ACC112 (cell line): Measurements from ENCODE around the gene LBX1.
A peak's percentile ranks its signal among the peaks of the same experiment; 100 is the strongest.

Source experiments
- H2AFZ ChIP-seq: fragments of 200-600 bp; sonication (generic); one replicate; pipeline ENCODE4 v1.6.0; 2017; ENCODE audit warnings: antibody characterized with exemption, low read length; ENCODE audit not compliant: unreplicated experiment
- H3K27ac ChIP-seq: fragments of 200-600 bp; sonication (generic); 2 replicates; pipeline ENCODE4 v1.5.1; 2014; ENCODE audit warnings: low read depth, mild to moderate bottlenecking, antibody characterized with exemption, low read length, moderate library complexity
- H3K27me3 ChIP-seq: fragments of 200-600 bp; sonication (generic); 2 replicates; pipeline ENCODE4 v1.6.1; 2014; ENCODE audit warnings: mild to moderate bottlenecking, antibody characterized with exemption, low read length, moderate library complexity, mixed read lengths; ENCODE audit not compliant: insufficient read depth
- H3K36me3 ChIP-seq: fragments of 200-600 bp; sonication (generic); 2 replicates; pipeline ENCODE4 v1.6.1; 2016; ENCODE audit warnings: mild to moderate bottlenecking, antibody characterized with exemption, low read length, moderate library complexity, mixed read lengths; ENCODE audit not compliant: insufficient read depth
- H3K4me1 ChIP-seq: fragments of 200-600 bp; sonication (generic); one replicate; pipeline ENCODE4 v1.6.1; 2016; ENCODE audit warnings: low read length, mixed read lengths; ENCODE audit not compliant: insufficient read depth, unreplicated experiment, control insufficient read depth
- H3K4me3 ChIP-seq: fragments of 200-600 bp; sonication (generic); 2 replicates; pipeline ENCODE4 v1.5.1; 2014; ENCODE audit warnings: mild to moderate bottlenecking, low read depth, low read length
- H3K79me2 ChIP-seq: fragments of 200-600 bp; sonication (generic); one replicate; pipeline ENCODE4 v1.6.0; 2016; ENCODE audit warnings: low read length; ENCODE audit not compliant: control insufficient read depth, unreplicated experiment, insufficient read depth

Gene LBX1

GRCh38 chr10:101224910-101225823 lies 4.1 kb downstream of the LBX1 start:
- H2AFZ ChIP-seq = no peak overlapping the region
- H3K4me1 ChIP-seq = peaks cover 5% of the 10 kb centered on the region
- no peaks in the 10 kb centered on the region for H3K79me2 ChIP-seq
- peaks cover 100% of the 10 kb centered on the region for H3K27me3 ChIP-seq
- H3K36me3 ChIP-seq = no peaks in the 10 kb centered on the region
- no peak overlapping the region for H3K27ac ChIP-seq
- H3K4me3 ChIP-seq = peak overlapping the region; percentile 60

DNA sequence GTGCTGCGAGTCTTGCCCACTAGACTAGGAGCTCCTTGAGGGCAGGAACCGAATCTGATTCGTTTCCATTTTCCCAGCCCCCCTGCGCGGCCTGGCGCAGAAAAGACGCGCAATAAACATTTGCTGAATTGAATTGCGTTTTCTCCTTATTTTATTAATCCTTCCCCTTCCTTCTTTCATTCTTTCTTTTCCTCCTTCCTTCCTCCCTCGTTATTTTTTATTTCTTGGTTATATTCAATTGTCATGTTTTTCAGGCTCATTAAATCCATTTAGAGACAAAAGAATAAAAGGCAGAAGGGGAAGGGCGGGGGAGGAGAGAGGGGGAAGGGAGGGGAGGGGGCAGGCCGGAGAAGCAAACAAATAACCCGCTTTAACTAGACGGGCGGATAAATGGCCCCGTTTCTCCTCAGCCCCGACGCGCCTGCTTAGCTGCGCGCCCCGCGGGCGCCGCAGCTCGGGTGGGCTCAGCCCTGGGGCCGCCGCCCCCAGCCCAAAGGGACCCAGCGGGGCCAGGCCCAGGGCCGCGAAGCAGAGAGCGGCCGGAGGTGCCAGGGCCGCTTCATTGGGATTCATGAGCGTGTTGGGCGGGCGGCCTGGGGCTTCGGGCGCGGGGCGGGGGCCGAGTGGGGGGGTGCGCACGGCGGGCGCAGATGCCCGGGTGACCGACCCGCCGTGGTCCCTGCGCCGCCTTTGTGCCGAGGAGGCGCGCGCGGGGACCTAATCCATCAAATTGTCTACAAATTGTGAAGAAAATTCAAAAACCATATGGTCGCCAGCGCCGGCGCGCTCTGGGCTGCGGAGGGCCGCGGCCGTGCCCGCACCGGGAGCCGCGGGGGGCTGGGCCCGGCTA lies 5.0 kb downstream of the LBX1 start:
- H2AFZ ChIP-seq = no peak overlapping the region
- H3K36me3 ChIP-seq = no peaks in the 10 kb centered on the region
- no peaks in the 10 kb centered on the region for H3K79me2 ChIP-seq
- H3K4me1 ChIP-seq = peaks cover 2% of the 10 kb centered on the region
- H3K27me3 ChIP-seq = peaks cover 100% of the 10 kb centered on the region
- H3K4me3 ChIP-seq = peak overlapping the region; percentile 60; the same call in 1 of the 2 replicates
- H3K27ac ChIP-seq = no peak overlapping the region

DNA sequence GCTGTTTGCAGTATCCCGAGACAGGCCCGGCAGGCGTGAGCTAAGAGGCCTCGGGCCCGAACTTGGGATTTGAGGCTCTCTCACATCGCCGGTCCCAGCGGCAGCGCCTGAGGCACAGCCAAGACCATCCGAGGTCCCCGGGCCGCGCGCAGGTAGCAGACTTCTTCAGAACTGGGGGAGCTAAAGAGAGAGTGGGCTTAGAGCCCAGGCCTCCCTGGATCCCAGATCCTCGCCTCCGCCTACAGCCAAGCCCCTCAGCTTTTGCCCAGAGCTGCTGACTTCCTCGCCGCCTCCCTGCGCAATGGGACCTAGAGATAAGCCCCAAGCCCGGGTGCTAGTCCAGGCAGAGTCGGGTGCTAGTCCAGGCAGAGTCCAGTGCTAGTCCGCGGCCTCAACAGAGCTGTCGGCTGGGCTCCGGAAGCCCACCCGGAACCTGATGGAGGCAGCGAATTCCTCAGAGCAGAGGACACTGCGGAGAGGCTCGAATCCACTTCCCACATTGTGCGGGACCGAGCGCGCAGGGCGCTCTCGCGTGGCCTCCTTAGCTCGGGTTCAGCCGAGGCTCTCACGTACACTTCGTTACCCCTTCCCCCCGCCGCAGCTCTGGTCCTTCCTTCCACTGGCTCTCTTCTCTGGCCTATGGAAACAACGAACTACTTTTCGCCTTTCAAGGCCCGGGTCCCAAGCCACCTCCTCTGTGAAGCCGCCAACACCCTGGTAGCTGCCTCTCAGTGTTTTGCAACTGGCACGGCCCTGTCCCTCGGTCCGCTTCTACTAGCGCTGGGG lies 5.8 kb downstream of the LBX1 start:
- Histone ChIP-seq H3K79me2 (no peaks in the 10 kb centered on the region), H3K4me3 (peak overlapping the region; percentile 66), H3K4me1 (no peaks in the 10 kb centered on the region), H2AFZ (no peak overlapping the region), H3K27ac (no peak overlapping the region), H3K36me3 (no peaks in the 10 kb centered on the region), H3K27me3 (peaks cover 100% of the 10 kb centered on the region)

GRCh38 chr10:101222683-101223273 lies 6.5 kb downstream of the LBX1 start:
- no peaks in the 10 kb centered on the region for H3K36me3 ChIP-seq
- H3K79me2 ChIP-seq = no peaks in the 10 kb centered on the region
- H2AFZ ChIP-seq = no peak overlapping the region
- H3K27ac ChIP-seq = no peak overlapping the region
- H3K4me3 ChIP-seq = peak overlapping the region; percentile 66
- H3K27me3 ChIP-seq = peaks cover 100% of the 10 kb centered on the region
- no peaks in the 10 kb centered on the region for H3K4me1 ChIP-seq

DNA sequence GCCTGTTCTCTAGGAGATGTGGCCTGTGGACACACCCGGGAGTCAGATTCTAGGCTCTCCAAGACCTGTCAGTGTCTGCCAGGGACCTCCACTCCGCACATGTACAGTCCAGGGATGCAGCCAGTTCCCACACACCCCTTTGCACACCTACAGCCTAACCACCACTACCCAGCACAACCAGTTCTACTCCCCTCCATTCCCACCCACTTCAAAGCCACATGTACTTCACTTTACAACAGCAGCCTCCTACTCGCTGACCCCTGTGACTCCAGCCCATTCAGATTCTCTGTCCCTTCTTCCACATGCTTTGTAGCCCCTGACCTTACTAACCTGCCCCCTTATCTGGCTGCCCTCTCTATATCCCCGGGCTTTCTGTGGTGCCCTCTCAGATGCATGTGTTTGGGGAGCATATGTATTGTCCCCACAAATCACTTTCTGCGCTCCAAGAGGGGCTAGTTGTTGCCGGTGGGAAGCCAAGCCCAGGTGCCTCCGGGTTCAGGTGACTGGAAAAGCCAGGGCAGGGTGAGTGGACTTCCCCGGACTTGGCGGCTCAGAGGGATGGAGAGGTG lies 7.2 kb downstream of the LBX1 start:
- Histone ChIP-seq H3K27ac (no peak overlapping the region), H3K4me1 (no peaks in the 10 kb centered on the region), H3K36me3 (no peaks in the 10 kb centered on the region), H3K79me2 (no peaks in the 10 kb centered on the region), H3K4me3 (no peak overlapping the region), H3K27me3 (peaks cover 100% of the 10 kb centered on the region), H2AFZ (no peak overlapping the region)

DNA sequence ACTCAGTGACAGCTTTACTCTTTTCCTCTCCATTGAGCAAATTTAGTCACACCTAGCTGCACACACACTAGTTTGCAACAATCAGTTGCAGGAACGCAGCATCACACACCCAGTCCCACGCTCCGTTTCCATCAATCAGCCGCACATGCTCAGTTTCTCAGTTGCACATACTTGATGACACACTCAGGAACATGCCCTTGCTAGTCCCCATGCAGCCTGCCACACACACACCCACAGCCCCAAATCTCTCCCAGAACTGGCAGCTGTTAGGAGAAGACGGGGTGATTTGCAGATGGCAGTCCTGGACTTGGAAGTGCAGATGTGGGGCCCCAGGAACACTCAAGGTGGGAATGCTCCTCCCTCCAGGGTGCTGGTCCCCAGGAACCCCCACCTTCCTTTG lies 7.7 kb downstream of the LBX1 start:
- Histone ChIP-seq H3K36me3 (no peaks in the 10 kb centered on the region), H3K79me2 (no peaks in the 10 kb centered on the region), H3K4me3 (no peak overlapping the region), H2AFZ (no peak overlapping the region), H3K27ac (no peak overlapping the region), H3K27me3 (peaks cover 100% of the 10 kb centered on the region), H3K4me1 (no peaks in the 10 kb centered on the region)

DNA sequence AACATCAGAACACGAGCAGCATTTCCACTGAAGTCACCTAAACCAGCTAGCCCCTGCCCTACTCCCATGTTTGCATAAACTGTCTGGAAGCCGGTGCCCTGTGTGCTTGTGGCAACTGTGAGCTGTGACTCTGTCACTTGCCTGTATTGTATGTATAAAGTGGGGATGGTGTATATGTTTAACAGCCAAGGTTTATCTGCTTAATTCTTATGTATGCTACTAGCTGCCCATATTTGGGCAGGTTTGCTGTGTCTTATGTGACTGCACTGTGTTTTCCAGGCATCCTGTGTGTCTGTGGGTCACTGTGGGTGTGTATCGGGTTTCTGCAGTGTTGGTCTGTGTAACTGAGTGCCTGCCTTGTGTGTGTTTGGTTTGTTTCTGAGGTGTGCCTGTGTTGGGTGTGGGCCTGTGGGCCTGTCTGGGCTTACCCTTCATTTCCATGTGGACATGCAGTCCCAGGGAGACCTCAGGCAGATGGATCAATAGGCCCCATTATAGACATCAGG lies 9.3 kb downstream of the LBX1 start:
- no peak overlapping the region for H3K4me3 ChIP-seq
- no peaks in the 10 kb centered on the region for H3K4me1 ChIP-seq
- H3K36me3 ChIP-seq = no peaks in the 10 kb centered on the region
- H3K27ac ChIP-seq = no peak overlapping the region
- H3K27me3 ChIP-seq = peaks cover 100% of the 10 kb centered on the region
- H2AFZ ChIP-seq = no peak overlapping the region
- no peaks in the 10 kb centered on the region for H3K79me2 ChIP-seq

DNA sequence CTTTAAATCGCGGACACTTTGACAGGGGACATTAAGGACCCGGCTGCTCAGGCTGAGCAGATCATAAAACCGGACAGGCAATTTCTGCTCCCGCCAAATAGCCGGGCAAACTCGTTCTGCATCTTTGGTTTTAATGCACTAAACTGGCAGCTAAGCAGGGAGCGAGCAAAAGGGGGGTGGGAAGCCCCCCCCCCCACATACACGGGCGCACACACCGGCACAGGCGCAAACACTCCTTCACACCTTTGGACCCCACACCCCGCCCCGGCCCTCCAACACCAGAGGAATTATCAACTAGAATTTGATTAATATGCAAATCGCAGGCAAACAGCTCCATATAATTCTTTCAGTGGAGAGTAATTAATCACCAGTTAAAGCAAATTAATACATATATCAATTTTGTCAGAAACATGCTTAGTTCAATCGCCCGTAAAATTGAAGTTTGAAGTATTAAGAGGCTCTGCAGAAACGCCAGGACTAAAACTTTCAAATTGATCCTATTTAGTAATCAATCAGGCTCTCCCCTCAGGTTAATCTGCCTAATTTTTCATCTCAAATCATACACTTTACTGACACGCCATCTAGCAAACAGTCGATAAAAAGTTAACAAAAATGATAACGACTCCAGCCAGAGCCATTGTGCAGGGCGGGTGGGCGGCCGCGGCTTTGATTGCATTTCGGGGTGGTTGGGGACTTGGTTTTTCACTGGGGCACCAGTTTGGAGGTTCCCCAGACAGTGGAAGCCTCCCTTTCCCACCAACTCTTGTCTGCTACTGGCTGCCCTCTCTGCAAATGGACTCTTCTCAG lies 9.9 kb downstream of the LBX1 start:
- H2AFZ ChIP-seq = no peak overlapping the region
- no peaks in the 10 kb centered on the region for H3K79me2 ChIP-seq
- H3K36me3 ChIP-seq = no peaks in the 10 kb centered on the region
- H3K27ac ChIP-seq = no peak overlapping the region
- no peak overlapping the region for H3K4me3 ChIP-seq
- peaks cover 98% of the 10 kb centered on the region for H3K27me3 ChIP-seq
- no peaks in the 10 kb centered on the region for H3K4me1 ChIP-seq

DNA sequence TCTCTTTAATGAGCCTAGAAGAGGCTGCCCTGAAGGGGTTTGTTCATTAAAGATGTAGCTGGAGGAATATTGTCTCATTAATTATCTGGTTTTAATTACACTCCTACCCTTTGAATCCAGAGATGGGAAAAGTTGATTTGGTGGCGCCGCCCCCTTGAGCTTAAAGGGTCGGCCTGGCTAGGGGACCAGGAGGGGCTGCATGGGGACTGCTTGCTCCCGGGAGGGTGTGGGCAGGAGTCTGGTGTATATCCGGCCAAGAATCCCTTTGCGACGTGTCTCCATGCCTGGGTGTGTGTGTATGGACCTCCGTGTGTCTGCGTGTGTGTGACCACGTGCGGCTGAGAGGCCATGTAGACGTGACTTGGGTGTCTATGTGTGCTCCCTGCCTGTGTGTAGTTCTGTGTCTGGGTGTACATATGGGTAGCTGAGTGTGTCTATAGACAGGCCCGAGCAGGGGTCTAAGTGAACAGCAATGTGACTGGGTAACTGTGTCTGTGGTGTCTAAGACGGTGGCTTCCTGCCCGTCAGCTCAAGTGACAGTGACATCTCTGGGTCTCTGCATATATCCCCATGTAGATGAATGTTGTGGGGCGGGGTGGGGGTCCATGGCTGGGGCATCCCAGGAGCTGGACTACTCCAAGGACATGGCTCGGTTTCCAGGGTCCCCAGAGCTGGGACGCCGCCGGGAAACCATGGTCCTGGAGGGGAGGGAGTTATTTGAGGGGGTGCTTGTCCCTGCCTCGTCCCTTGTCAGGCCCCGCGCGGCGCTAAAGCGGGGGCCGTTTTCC lies 10.7 kb downstream of the LBX1 start:
- no peaks in the 10 kb centered on the region for H3K36me3 ChIP-seq
- no peak overlapping the region for H2AFZ ChIP-seq

More for the DNA sequence above, 10.7 kb downstream of the LBX1 start:
- no peaks in the 10 kb centered on the region for H3K4me1 ChIP-seq
- no peaks in the 10 kb centered on the region for H3K79me2 ChIP-seq
- no peak overlapping the region for H3K4me3 ChIP-seq
- no peak overlapping the region for H3K27ac ChIP-seq
- peaks cover 94% of the 10 kb centered on the region for H3K27me3 ChIP-seq
